HUES6 (cell line): Measurements from ENCODE around the gene PROKR1.

Source experiments
- H3K27ac ChIP-seq: 2 replicates; pipeline ENCODE4 v1.7.0; 2013; ENCODE audit warnings: low read depth, mild to moderate bottlenecking, low read length, inconsistent platforms
- H3K27me3 ChIP-seq: 2 replicates; pipeline ENCODE4 v1.6.1; 2013; ENCODE audit warnings: low read length; ENCODE audit not compliant: control insufficient read depth, insufficient read depth
- H3K36me3 ChIP-seq: 2 replicates; pipeline ENCODE4 v1.6.1; 2013; ENCODE audit warnings: low read length; ENCODE audit not compliant: control insufficient read depth, insufficient read depth
- H3K4me1 ChIP-seq: 2 replicates; pipeline ENCODE4 v1.6.1; 2013; ENCODE audit warnings: low read length; ENCODE audit not compliant: control insufficient read depth, insufficient read depth
- H3K4me3 ChIP-seq: 2 replicates; pipeline ENCODE4 v1.5.1; 2013; ENCODE audit warnings: low read depth, low read length
- H3K9ac ChIP-seq: one replicate; pipeline ENCODE4 v1.6.1; 2013; ENCODE audit warnings: mild to moderate bottlenecking, low read length
- H3K9me3 ChIP-seq: 2 replicates; pipeline ENCODE4 v1.6.1; 2013; ENCODE audit warnings: low read depth, low read length; ENCODE audit not compliant: control insufficient read depth, insufficient read depth

The PROKR1 gene

DNA sequence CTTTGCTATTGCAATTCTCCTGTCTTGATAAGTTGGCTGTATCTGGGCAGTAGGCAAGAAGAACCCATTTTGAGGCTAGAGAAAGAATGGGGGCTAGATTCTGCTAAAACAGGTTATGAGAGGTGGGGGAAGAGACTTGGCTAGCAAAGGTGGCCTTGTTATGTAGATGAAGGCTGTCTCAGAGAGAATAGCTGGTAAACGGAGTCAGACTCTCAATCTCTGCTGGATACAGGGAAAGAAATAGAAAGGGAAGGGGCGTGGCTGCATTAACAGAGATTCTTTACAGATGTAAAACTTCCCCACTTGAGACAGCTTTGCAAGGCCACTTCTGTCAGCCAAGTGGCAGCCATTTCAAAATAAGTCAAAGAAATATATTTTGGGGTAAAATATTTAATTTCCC is 53.2 kb downstream of the PROKR1 start:
- Histone ChIP-seq H3K4me3 (no peak overlapping the region), H3K27ac (0 out of 2 replicates have a peak overlapping the region, but pooled peaks have one; percentile 51), H3K36me3 (no peaks in the 10 kb centered on the region), H3K9me3 (peaks cover 40% of the 10 kb centered on the region), H3K9ac (no peak overlapping the region), H3K27me3 (no peaks in the 10 kb centered on the region), H3K4me1 (peaks cover 5% of the 10 kb centered on the region; the same call in 1 of the 2 replicates)

DNA sequence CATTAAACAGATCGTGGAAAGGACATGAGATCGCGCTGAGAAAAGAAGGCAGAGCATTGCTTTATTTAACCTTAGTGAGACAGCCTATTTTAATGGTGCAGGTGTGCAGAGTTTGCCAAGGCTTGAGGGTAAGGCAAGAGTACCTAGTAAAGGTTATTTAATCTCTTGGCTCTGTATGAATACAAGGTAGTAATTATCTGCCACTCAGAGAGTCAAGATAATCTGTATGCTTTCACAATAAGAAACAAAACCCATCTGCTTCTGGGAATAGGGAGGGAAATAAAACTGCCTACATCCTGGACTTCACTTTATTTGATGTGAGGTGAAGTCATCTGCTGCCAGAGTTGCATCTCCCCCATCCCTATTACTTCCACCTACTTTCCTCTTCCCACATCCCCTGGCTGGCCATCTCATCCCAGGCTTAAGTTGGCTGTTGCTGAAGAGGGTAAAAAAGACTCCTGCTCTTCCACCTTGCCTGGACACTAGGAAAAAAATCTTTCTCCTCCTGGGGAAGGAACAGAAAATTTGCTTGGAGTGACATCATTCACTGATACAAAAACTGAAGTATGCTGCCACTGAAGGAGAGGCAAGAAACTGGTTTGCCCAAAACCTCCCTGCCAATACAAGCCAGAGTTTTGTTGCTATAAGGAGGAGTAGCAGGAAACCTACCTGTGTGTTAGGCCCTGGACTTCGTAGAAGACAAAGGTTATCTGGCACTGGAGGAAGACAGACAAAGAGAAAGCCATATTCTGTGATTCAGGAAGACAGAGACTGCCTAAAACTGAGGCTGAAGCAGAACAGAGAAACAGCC is 55.4 kb downstream of the PROKR1 start:
- peaks cover 40% of the 10 kb centered on the region for H3K9me3 ChIP-seq
- H3K4me3 ChIP-seq, result no peak overlapping the region
- no peak overlapping the region for H3K27ac ChIP-seq
- no peaks in the 10 kb centered on the region for H3K36me3 ChIP-seq
- H3K4me1 ChIP-seq, result peaks cover 5% of the 10 kb centered on the region; the same call in 1 of the 2 replicates
- no peaks in the 10 kb centered on the region for H3K27me3 ChIP-seq
- H3K9ac ChIP-seq, result no peak overlapping the region

DNA sequence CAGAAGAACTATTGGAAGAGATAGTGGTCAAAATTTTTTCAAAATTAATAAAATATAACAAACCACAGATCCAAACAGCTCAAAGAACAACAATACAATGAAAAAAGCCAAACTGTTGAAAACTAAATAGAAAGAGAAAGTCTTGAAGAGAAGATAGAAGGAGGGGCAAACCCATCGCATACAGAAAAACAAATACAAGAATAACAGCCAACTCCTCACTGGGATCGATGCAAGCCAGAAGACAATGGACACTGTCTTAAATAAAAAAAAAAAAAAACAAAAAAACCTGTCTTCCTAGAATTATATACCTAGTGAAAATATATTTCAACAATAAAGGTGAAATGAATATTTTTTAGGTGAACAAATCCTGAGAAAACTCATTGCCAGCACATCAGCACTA is 57.2 kb downstream of the PROKR1 start:
- Histone ChIP-seq H3K27me3 (no peaks in the 10 kb centered on the region), H3K9ac (no peak overlapping the region), H3K4me1 (peaks cover 5% of the 10 kb centered on the region; the same call in 1 of the 2 replicates), H3K27ac (no peak overlapping the region), H3K4me3 (no peak overlapping the region), H3K36me3 (no peaks in the 10 kb centered on the region), H3K9me3 (peaks cover 40% of the 10 kb centered on the region)

DNA sequence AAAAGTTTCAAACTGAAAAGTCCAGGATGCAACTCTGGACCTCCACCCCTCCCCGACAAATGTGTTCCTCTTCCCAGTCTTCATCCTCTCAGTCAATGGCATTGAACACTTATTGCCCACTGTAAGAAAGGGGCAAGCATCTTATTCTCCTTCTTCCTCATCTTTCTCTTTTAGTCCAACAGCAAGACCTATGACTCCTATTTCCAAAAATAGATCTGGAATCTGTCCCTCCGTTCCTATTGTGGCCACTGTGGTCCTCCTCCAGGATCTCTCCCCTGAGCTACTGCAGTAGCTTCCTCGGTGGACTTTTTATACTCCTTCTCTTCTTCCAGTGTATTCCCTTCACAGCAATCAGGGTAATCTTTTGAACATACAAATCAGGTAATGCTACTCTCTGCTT is 63.3 kb downstream of the PROKR1 start:
- Histone ChIP-seq H3K27ac (no peak overlapping the region), H3K4me1 (peaks cover 4% of the 10 kb centered on the region; the same call in 1 of the 2 replicates), H3K27me3 (no peaks in the 10 kb centered on the region), H3K36me3 (no peaks in the 10 kb centered on the region), H3K9me3 (no peaks in the 10 kb centered on the region), H3K9ac (no peak overlapping the region), H3K4me3 (no peak overlapping the region)
